NCI-H1048 (cell line): ENCODE measurements around the gene TNXB.
"Not testable (repeated sequence)": the region's sequence is repeated elsewhere in the genome, so short reads cannot be mapped to it uniquely, and the experiment has no call there.

ENCODE experiments used
- DNase-seq: peaks from one replicate; lab custom pipeline; 2025; lab: John Stamatoyannopoulos, UW

The TNXB gene

DNA sequence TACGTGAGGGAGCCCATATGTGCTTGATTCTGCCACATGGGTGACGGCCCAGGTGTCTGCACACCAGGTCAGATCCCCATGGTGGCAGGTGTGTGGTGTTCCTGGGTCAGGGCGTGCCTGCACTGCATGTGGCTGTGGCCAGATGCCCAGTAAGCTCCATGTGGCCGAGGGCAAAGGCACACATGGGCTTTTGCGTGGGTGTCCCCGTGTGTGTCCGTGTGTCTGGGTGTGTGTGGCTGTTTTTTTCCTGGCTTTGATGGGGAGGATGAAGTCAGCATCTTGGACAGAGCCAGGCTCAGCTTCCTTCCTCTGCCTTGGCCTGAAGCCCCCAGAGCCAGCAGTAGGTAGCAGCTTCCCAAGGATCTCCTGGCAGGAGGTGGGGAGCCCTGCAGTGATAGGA lies 1.5 kb upstream of the TNXB start:
- DNase-seq: no peak

DNA sequence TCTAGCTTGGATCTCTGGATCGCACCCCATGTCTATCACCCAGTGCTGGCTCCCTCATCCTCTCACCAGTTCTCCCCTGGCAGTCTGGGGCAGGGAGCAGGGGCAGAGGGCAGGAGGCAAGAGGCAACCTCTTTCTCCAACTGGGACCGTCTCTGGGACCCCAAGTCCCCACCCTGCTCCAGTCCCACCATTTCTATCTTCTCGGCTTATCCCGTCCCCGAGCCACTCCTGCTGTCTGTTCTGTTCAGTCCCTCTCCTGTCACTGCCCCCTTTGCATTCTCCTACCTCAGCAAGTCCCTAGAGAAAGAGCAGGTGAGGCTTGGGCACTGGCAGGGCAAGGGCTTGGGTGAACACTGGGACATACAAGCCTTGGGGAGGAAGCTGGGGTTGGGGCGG lies 625 bp upstream of the TNXB start:
- DNase-seq: no peak

DNA sequence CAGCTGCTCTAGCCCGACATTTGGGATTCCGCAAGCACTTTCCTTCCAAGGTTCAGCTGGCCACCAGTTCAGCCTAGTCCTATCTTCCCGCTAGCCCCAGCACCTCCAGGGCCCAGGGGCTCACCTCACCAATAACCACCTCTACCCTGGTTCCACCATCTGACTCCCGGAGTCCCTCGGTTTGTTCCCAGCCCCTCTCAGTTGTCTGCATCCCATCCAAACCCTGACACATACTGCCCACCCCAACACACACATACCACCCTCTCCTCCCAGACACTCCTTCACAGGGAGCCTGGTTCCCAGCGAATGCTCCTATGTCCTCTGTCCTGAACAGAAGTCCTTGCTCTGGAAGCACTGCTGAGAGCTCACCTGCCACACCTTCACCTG lies 418 bp downstream of the TNXB start:
- no peak for DNase-seq

DNA sequence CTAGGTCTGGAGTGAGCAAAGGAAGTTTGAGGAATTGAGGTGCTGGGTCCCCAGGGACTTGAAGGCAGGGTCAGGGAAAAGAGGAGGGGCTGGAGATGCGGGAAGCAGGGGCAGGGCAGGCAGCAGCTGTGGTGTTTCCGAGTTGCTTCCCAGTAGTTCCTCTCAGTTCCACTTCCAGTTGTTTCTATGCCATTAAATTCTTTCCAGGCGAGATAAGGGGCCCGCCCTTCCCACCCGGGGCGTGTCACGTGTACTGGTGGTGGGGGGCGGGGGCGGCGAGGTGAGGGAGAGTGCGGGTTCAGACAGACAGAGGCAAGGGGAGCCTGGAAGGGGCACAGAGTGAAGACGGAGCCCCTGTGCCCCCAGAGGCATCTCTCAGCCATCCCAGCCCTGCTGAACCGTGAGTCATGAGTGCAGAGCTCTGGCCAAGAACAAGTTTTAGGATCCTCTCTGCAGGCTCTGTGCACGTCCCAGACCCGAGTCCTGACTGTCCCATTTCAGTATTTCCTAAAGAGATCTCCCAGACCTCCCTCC lies 977 bp downstream of the TNXB start:
- no peak for DNase-seq

DNA sequence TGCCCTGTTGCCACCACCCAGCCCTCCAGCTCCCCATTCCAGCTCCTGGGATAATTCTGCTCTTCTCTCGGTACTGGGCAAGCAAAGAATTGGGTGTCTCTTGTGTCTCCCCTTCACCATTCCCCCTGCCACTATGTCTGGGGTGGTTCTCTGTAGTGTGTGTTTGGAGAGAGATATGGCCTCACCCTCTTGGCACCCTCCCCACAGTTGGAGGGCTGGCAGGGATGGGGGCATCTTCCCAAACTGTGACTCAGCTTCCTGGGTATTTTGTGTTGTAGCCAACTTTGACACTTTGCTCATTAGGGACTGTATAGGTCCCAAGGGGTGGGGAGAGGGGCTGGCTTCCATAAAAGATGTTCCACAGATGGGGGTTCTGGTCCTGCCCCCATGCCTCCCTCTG lies 1.7 kb downstream of the TNXB start:
- DNase-seq: no peak

DNA sequence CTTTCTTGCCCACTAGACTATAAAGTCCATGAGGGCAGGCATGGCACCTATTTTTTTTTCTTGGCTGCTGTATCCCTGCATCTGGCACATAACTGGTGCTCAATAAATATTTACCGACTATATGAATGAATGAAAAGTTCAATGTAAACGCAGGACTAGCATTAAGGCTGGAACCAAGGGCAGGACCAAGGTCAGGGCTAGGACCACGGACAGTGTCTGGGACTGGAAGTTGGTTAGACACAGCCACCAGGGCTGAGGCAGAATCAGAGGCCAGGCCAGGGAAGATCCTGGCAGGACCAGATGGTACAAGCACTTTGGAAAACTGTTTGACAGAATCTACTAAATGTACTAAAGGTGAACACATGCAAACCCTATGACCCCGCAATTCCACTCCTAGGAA lies 3.7 kb downstream of the TNXB start:
- no peak for DNase-seq

DNA sequence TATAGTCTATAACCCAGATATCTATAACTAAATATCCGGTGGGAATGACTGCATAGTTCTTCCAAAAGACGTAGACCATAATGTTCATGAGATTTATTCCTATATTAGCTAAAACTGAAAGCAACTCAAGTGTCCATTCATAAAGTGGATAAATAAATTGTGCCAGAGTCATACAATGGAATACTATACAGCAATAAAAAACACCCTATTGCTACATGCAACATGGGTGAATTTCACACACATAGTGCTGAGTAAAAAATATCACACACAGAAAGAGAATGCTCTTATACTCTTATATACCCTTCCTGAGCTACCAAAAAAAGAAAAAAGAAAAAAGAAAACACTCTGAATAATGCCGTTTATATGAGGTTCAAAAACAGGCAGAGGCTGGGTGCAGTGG lies 6.9 kb downstream of the TNXB start:
- DNase-seq: no peak

DNA sequence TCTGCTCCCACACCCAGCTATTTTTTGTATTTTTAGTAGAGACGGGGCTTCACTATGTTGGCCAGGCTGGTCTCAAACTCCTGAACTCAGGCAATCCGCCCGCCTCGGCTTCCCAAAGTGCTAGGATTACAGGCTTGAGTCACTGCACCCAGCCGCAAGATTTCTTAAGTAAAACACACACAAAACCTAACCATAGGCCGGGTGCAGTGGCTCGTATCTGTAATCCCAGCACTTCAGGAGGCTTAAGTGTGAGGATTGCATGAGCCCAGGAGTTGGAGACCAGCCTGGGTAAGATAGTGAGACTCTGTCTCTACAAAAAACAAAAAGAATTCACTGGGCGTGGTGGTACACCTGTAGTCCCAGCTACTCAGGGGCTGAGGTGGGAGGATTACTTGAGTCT lies 8.9 kb downstream of the TNXB start:
- not testable (repeated sequence) for DNase-seq

DNA sequence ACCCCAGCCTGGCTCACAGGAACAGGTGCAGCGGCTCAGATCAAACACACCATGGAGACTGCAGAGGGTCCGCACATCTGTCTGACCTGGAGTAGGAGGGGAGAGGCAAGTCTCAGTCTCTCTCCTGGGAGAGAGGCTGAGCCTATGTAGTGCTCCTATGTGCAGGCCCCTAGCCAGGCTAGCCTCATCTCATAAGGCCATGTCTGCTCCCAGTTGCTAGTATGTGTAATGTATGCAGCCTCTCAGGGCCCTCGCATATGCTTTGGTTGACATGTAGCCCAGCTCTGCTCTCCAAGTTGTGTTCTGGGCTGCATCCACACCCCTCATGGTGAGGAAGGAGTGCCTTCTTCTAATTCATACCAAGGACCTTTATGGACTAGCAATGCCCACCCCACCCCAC lies 11.8 kb downstream of the TNXB start:
- no peak for DNase-seq

DNA sequence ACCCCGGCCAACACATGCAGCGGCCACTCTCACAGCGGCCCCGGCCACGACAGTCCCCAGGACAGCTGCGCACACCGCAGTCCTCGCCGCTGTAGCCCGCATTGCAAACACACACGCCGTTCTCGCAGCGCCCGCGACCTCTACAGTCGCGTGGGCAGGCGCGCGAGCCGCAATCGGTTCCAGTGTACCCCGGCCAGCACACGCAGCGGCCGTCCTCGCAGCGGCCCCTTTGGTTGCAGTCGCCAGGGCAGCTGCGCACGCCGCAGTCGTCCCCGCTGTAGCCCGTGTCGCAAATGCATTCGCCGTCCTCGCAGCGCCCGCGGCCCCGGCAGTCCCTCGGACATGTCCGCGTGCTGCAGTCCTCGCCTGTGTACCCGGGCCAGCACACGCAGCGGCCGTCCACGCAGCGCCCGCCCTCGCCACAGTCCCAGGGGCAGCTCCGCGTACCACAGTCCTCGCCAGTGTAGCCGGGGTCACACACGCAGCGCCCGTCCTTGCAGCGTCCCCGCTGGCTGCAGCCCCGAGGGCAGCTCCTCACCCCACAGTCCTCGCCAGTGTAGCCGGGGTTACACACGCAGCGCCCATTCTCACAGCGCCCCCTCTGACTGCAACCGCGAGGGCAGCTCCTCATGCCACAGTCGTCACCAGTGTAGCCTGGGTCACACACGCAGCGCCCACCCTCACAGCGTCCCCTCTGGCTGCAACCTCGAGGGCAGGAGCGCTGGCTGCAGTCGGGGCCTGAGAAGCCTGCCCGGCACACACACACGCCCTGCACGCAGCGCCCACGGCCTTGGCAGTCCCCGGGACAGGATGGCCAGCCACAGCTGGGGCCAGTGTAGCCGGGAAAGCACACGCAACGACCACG lies 12.5 kb downstream of the TNXB start:
- no peak for DNase-seq

DNA sequence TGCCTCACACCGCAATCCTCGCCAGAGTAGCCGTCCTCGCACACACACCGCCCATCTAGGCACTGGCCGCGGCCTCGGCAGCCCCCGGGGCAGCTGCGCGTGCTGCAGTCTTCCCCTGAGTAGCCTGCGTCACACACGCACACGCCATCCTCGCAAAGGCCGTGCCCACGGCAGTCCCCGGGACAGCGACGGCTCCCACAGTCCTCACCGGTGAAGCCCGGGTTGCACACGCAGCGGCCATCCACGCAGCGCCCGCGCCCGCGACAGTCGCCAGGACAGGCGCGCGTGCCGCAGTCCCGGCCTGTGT lies 13.1 kb downstream of the TNXB start:
- DNase-seq: no peak

DNA sequence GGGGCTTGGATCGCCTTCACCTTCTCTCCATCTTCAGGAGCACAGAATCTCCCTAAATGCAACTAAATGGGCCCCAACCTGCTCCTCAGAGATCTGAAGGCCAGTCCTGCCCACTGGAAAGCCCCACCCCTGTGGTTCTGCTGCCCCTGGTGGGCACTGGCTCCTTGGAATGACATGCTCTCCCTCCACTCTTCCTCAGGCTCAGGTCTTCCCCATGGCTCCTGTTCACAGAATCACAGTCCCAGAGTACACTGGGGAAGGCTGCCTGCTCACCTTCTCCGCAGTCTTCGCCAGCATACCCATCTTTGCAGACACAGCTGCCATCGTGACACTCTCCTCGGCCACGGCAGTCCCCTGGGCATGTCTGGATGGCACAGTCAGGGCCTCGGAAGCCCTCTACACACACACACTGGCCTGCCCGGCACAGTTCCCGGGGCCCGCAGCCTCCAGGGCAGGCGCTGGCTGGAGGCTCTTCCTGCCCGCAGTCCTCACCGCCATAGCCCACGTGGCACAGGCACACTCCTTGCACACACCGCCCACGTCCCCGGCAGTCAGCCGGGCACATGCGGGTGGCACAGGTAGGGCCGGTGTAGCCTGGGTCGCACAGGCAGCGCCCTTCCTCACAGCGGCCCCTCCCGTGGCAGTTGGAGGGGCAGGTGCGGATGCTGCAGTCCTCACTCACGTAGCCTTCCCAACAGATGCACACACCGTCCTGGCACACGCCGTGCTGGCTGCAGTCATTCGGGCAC lies 13.6 kb downstream of the TNXB start:
- DNase-seq: no peak

DNA sequence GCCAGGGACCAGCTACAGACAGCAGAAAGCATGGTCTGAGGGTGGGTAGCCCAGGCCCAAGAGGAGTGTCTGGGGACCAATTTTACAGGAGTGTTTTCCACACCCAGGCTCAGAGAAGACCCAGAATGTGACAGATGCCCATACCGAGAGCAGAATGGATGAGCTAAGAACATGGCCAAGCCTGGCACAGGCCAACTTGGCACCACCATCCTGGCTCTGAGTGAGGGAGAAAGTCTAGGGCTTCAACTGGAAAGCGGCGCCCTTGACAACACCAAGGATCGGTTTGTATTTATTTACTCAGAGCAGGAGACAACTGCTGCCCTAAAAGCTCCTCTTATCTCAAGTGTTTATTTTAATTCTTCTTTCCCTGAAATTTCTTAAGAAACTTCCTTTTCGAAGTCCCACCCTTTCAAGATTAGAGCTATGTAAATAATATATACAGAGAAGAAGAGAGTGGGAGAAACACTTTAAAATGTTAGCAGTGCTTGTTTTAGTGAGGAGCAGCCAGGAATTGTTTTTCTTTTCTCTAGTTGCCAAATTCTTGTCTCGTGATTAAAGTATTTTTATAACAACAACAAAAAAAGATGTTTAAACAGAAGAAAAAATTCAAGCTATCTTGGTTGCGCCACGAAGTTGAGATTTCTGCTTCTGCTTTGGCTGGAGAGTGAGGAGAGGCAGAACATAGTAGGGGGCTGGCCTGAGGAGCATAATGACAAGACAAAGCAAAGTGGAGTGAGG lies 16.2 kb downstream of the TNXB start:
- DNase-seq: no peak

DNA sequence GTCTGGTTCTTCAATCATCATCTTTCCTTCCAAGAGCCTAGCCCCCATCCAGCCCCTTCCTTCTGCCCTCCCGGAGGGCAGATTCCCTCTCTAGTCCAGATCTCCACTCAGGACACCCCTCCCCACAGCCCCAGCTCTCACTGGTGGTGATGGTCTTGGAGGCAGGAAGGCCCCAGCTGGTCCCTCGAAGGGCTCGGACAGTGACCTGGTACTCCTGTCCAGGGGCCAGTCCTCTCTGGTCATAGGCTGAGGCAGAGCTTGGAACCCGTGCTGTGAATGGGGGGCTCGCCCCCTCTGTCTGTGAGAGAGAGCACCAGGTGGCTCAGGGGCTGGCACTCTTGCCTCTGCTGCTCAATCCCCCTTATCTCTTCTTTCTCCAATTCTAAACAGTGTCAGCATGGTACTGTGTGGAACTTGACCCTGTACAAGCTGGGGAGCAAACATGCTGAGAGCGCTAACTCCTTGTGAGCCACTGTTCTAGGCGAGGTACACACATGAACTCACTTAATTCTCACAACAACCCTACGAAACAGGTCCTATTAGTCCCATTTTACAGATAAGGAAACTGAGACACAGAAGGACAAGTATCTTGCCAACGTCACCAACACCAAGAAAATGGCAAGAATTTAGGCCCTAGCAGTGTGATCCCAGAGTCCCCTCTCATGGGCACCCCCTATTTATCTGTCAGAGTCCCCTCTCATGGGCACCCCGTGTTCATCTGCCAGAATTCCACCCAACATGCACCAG lies 19.9 kb downstream of the TNXB start:
- no peak for DNase-seq

DNA sequence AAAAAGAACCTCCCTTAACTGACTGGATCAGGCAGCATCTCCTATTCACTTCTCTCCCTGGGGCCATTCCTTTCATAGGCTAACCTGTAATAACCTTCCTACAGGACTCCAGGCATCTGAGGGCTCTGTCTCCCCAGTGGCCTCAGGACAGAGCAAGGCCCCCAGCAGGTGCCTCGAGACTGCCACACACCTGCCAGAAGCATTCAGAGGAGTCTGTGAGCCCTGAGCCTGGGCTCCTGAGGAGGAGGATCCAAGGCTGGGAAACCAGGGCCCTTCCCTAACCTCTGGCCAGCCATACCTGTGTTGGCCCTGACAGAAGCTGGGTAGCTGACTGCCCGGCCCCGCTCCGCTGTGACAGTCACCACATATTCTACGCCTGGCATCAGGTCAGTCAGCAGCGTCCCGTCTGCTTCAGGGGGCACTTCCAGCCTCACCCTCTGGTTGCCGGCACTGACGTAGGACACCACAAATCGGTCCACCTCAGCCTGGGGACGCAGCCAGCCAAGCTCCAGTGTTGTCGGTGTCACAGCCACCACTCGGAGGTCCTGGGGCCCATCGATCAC lies 20.6 kb downstream of the TNXB start:
- no peak for DNase-seq

DNA sequence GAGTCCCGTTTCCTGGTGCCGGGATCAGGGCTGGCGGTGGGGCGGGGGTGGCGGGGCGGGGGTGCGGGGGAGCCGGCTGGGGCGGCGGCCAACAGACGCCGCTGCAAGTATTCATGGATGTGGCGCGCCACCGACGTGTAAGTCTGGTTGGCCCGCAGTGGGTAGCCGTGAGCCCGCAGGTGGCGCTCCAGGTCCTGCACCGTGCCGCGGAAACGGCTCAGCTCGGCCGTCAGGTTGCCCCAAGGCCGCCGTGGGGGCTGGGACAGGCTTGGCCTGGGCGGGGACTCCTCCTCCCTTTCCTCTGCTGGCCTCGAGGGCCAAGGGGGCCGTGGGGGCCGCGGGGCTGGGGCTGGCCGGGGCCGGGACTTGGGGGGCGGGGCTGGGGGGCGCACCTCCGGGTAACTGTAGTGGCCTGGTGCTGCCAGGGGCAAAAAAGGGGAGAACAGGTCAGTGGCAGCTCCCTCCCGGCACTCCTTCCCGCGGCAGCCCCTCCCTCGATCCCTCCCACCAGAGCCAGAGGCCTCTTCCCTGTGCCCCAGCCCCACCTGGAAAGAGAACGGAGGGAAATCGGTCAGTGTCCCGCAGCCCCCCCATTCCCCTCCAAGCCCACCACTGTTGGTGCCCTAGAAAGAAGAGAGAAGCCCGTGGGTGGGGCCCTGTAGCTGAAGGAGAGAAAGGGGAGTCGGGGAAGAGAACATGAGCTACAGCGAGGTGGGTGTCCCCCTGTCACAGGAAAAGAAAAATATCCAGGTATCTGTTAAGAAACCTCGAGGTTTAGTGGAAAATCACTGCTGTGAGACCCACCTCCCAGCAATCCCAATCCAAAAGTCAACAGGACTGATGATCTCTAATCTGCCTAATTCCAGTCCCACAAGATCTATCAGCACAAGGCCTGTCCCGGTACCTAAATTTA lies 21.3 kb downstream of the TNXB start:
- no peak for DNase-seq

DNA sequence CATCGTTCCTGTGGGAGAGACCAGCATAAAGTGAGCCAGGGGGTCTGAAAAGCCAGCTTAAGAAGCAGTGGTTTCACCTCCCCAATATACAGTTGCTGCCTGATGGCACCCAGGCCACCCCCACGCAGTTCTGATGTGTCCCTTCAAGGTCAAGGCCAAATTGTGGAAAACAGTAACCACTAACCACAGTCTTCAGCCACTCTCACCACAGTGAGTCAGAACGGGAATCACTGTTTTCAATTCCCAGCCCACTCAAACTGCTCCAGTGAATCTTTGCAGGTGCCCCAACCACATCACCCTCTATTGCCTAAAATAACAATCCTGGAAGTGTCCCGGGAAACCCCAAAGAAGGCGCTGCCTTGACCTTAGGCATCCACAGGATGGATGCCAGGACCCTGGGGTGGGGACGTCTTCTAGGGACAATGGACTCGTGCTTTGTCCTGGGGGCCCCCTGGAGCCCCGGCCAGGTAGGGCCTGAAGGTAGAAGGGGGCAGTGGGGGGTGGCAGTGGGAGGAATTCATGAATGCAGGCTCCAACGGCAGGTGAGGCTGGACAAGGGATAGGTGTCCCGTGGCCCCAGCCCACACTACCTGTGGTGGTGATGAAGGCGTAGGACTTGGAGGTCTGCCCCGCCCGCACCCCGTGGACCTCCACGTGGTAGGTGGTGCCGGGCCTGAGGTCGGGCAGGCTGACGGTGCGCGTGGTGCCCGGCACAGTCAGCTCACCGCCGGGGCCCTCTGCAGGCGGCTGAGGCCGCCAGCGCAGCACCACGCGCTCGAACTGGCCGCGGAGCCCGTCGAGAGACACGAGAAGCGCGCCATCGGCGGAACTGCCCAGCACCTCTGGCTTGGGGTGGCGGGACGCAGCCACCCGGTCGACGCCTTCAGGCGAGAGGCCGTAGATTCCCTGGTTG lies 22.2 kb downstream of the TNXB start:
- DNase-seq: no peak

DNA sequence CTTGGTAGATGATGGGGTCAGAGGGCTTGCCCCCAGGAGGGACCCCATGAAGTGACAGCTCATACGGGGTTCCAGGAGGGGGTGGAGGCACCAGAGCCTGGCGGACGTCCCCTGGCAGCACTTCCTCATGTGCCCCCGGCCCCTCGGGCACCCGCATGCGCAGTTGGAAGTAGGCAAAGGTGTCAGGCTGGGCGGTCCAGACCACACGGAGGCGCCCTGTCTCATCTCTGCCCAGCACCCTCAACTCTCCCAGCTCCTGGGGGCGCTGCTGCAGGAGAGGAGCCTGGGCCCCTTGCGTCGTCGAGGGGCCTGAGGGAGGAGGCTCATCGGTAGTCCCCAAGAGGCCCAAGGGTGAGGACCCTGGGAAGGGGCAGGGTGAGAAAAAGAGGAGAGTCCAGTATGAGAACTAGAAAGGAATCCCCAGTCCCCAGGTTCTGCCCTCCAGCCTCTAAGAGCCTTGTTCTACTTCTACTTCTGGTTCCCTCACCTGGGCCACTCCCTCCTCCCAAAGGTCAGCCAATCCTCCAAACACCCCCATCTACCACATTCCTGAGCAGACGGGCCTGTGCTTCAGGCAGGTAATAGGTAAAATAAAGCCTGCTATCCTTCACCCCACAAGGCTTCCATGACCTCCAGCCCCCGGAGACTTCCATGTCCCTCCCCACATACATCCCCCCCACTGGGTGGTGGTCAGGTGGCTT lies 23.2 kb downstream of the TNXB start:
- DNase-seq: no peak

DNA sequence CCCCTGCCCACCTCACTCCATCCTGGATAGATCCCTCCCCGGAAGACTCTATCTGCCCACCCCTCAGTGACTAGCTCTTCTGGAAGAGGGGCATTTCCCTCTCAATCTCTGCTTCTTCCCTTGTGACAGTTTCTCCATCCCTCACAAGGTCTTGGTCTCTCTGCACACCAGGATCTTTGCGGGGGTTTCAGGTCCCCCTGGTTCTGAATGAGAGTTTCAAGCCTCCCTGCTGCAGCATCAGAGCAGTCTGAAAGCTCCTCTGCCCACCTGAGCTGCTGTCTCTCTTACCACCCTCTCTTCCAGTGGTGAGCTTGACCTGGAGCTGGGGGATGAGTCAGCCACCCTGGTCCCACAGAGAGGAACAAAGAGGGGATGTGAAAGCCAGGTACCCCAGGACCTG lies 24.4 kb downstream of the TNXB start:
- DNase-seq: no peak
